GM18526 (cell line): ENCODE results near the gene CAPN15.

Experiments
- POLR2A ChIP-seq: IDR thresholded peaks from 3 replicates; pipeline ENCODE4 v1.6.1; 2011; ENCODE audit not compliant: insufficient read length; ENCODE audit errors: extremely low read depth

Gene CAPN15

DNA sequence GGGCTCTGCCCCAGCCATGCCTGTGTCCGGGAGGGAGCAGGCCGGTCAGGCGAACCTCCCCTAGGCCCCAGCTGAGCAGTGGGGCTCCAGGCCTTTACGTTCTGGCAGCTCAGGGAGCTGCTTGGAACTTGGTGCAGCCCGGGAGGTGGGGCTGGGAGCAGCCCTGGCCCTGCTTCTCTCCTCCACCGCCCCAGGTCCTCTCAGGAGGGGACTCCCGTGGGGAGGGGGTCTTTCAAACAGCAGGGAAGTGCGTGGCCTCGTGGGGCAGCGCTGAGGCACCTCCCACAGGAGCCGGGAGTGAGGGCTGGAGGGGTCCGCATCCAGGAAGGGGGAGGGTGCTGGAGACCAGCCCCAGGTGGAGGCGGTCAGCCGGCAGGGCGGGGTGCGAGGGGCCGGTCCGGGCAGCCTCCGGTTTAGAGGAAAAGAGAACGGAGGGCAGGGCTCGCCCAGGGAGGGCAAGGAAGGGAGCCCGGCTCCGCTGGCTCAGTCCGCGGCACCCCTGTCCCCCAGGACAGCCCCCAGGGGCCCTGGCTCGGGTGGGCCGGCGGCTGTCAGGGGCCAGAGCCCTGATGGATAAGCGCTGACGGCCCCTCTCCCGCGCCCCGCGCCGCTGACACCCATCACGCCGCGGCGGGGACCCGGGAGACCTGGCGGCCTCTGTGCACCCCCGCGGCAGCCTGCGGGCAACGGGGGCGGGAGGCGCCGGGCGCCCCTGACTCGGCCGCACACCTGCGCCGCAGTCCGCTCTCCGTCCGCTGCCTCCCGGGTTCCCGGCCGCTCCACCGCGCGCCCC is 32.1 kb downstream of the CAPN15 start:
- TF ChIP-seq POLR2A, result no peak

GRCh38 chr16:560204-560700 is 32.7 kb downstream of the CAPN15 start, which contains the start of gene PRR35:
TSS of gene PRR35 (plus strand) at chr16:560394. CDS start at chr16:563295, 2,901 bp downstream.
- no peak for TF ChIP-seq POLR2A

- TF ChIP-seq POLR2A, result no peak
Observed at GRCh38 chr16:560701-561412, 33.3 kb downstream of the CAPN15 start.

DNA sequence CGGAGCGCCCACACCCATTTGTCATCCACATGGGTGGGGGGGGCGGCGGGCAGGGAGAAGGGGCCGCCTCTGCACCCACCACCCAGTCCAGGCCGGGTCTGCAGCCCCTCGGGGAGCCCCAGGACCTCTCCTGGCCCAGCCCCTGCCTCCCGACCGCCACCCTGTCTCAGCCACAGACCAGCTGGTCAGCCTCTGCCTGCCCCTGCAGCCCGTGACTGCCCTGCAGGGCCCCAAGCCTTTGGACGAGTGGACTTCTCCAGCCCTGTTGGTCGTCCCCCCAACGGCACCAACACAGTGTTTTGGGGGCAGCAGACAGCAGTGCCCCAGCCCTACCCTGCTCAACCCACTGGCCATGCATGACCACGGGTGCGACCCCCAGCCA is 33.9 kb downstream of the CAPN15 start:
- TF ChIP-seq POLR2A, result no peak

GRCh38 chr16:561957-562938 is 34.7 kb downstream of the CAPN15 start:
- no peak for TF ChIP-seq POLR2A

DNA sequence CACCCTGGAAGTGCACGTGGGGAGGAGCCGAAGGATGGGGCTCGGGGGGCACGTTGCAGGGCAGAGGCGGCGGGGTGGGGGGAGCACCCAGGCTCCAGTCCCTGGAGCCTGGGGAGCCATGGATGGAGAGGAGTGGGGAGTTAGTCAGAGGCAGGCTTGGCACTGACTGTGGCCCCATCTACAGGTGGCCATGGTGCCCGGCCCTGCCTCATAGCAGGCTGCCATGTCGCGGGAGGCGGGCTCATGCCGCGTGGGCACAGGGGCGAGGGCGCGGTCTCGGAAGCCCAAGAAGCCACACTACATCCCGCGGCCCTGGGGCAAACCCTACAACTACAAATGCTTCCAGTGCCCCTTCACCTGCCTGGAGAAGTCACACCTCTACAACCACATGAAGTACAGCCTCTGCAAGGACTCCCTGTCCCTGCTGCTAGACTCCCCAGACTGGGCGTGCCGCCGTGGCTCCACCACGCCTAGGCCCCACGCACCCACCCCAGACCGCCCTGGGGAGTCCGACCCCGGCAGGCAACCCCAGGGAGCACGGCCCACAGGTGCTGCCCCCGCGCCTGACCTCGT is 35.6 kb downstream of the CAPN15 start:
- no peak for TF ChIP-seq POLR2A

DNA sequence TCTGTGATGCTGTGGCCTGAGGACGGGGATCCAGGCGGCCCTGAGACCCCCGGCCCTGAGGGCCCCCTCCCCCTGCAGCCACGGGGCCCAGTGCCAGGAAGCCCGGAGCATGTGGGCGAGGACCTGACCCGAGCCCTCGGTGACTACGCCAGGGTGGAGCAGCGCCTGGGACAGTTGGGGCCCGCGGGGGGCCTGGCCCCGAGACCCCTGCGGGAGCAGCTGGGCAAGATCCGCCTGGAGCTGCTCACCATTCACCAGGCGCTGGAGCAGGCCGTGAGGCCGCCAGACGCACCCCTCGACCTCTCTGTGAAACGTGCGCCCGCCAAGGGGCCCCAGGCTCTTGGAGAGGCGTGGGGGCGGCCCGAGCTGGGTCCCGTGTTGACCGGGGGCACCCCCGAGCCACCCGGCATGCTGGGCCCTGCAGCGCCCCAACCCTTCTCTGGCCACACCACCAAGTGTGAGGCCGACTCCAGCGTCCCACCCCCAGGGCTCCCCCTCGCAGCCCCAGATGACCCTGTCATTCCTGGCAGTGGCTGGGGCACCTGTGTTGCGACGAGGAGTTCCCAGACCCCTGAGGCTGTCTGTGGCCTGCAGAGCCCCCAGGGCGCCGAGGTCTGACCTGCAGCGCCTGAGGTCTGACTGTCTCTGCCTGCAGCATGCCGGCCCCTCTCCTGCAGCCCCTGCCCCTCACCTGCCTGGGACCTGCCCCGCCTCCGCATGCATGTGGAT is 37.3 kb downstream of the CAPN15 start:
- TF ChIP-seq POLR2A, result no peak

DNA sequence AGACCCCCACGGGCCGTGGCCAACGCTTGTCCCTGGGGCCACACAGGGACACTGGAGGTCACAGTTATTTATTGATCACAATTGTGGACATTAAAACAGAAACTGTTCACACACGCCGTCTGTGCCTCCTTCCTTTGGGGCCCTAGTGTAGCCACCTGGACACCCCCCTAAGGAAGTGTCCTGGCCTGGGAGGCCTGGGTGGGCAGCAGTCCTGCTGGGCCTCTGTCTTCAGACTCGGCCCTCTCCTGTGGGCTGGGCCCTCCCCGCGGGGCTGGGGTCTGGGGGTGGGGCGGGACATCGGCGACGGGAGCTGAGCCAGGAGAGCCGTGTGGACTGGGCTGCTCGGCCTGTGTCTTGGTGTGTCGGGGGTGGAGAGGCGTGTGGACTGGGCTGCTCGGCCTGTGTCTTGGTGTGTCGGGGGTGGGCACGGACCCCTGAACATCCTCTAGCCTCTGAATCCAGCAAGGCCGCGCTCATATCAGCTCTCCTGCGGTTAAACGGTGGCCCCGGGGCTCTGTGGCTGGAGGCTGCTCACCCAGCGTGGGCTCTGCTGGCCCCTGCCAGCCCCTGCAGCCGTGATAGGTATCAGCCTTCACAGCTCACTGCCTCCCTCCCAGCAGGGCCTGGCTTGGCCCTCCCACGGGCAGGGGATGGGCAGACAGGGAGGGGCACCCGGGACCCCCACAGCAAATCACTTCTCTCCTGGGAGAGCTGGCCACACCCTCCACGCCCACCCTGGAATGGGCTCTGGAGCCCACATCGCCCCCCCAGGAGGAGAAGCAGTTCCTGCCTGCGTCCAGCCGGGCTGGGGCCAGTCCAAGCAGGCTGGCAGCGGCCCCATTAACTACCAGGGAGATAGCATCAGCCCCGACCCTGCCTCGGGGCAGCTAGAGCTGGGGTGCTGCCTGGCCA is 38.2 kb downstream of the CAPN15 start:
- no peak for TF ChIP-seq POLR2A

- peak; percentile 55 for TF ChIP-seq POLR2A
Observed at GRCh38 chr16:566475-567372, 39.2 kb downstream of the CAPN15 start, which contains the start of gene NHLRC4. TSS of gene NHLRC4 (plus strand) at chr16:567005. CDS start at chr16:568048, 1,043 bp downstream.

DNA sequence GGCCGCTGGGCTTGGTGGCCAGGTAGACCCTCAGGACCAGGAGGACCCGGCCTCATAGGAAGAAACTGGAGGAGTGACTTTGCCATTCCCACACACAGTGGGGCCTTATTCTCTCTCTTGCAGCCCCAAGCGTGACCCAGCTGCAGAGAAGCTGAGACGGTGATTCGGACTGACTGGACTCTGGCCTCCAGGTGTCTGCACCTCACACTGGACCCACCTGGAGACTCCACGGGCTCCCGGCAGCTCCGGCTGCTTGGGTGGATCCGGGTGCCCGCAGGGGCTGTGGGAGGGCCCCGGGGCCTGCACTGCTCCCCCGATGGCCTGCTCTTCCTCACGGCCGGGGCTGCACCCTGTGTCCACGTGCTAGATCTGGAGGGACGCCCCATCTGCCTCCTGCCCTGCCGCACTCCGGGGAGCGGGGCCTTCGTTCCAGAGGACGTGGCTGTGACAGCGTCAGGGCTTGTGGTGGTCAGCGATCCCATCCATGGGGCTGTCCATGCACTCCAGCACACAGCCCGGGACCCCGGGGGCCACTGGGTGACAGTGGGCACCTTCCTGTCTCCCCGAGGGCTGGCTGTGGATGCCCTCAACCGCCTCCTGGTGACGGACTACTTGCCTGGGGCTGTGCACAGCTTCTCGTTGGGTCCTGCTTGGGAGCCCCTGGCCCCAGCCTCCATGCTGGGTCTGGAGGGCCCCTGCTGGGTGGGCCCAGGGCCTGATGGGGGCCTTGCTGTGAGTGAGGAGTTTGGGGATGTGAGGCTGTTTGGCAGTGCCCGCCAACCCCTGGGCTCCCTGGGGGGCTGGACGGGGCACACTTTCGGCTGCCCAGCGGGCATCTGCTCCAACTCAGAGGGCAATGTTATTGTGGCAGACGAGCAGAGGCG is 40.1 kb downstream of the CAPN15 start:
- no peak for TF ChIP-seq POLR2A
